Urothelium cell line (cell line): Measurements from ENCODE around the gene JPH3.

ENCODE experiments used
- DNase-seq: peaks from one replicate; pipeline ENCODE4 v3.0.0; 2011; ENCODE audit warnings: low spot score, mixed read lengths
- FAIRE-seq: peaks from 2 replicates; lab custom pipeline; 2011; peaks lifted over from hg19 to GRCh38; lab: Jason Lieb, UNC

Gene JPH3

DNA sequence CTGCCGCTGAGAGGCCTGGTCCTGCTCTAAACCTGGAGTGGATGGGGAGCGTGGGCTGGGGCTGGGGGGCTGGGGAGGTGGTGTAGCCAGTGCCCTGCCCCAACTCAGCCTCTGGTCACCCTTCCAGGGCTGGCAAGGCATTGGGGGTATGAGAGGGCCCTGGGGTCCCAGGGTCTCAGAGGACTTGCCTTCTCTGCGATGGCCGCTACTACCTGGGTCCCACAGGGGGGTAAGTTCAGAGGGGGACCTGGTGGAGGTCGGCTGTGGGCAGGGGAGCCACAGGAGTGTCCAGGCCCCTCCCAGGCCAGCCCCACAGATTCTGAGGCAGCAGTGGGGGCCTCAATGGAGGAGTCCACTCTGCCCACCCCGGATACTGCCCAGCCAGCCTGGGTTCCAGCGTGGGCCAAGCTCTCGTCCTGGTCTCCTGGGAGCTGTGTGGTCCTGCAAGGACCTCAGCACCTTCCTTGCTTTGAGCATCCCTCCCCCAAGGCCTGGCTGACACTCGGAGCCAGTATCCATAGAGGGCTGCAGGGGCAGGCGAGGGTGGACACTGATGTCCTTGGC is 20.5 kb downstream of the JPH3 start:
- DNase-seq (no peak), FAIRE-seq (no peak)

GRCh38 chr16:87625241-87625797 is 23.0 kb downstream of the JPH3 start:
- DNase-seq, result no peak
- FAIRE-seq, result no peak

GRCh38 chr16:87626401-87626800 is 24.1 kb downstream of the JPH3 start:
- no peak for FAIRE-seq
- no peak for DNase-seq

- FAIRE-seq, result no peak
- no peak for DNase-seq
These were observed 24.6 kb downstream of the JPH3 start for GRCh38 chr16:87626905-87627304.

GRCh38 chr16:87627542-87628245 is 25.4 kb downstream of the JPH3 start:
- DNase-seq, result no peak
- no peak for FAIRE-seq

DNA sequence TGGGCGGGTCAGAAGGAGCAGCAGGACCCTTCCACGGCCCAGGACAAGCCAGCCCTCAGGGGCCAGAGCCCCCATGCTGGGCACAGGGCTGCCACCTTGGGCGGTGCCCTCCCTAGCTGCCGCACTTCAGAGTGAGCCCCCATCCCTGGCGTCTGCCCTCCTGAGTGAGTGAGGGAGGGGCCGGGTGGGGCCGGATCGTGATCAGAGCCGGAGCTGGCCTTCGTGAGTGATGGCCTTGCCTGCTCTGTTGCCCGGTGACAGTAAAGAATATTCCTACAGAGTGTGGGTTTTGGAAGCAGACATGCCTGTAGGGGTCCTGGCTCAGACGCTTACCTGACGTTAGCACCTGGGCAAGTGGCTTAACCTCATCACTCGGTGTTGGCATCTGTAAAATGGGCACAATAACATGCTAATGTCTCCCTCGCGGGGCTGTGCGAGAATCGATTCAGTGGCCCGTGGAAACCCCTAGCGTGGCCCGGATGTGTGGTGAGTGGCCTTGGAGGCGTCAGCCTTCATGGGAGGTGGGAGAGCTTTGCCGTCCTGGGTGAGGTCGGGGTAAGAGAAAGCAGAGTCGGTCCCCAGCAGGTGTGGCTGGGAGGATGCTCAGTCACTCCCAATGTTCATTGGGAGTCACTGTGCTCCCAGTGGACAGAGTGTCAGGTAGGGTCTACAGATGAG is 26.1 kb downstream of the JPH3 start:
- no peak for FAIRE-seq

GRCh38 chr16:87628940-87629339 is 26.6 kb downstream of the JPH3 start:
- no peak for FAIRE-seq
- peak; percentile 29 for DNase-seq

More for the DNA sequence above, 26.1 kb downstream of the JPH3 start:
- DNase-seq, result no peak

- DNase-seq (no peak), FAIRE-seq (no peak)
These were observed 28.8 kb downstream of the JPH3 start for GRCh38 chr16:87631067-87631466.

DNA sequence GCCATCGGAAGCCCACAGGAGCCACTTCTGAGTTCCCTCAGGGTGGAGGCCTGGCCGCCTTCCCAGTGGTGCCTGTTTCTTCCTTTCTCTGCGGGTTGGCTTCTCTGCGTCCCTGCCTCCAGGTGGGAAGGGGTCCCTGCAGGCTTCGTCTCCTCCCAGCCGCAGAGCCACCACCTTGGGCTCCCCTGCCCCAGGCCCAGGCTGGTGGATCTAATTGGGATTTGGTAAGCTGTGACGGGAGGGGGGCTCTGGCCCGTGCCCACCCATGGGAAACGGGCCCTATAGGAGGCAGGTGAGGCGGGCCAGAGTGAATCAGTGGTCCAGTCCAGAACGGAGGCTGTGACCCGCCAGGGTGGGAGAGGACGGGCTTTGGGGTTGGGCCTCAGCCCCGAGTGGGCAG is 32.1 kb downstream of the JPH3 start:
- DNase-seq, result no peak
- FAIRE-seq, result no peak

GRCh38 chr16:87635541-87636049 is 33.3 kb downstream of the JPH3 start:
- peak; percentile 76 for DNase-seq
- peak; percentile 78 for FAIRE-seq

DNA sequence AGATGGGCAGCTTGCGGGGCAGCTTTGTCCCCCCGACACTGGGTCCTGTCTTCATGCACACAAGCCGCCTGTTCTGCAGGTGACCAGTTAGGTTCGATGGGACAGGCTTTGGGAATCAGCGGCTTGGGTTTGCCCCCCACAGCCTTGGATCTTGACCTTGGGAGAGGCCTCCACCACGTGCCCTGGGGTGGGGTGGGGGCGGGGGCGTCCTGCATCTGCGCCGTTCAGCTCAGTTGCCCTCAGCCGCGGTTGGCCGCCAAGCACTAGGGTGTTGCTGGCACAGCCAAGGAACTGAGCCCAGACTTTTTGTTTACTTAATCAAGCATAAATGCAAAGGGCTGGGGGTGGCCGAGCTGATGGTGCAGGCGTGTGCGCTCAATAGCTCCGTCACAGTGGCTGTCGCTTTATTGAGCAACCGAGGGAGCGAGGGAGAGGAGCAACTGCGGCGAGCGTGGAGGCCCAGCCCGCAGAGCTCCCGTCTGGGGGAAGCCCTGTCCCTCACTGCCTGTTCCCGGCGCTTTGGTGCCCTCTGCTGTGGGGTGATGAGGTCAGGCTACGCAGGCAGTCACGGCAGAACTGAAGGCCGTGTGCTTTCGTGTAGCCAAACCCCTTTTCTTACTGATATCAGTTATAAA is 33.9 kb downstream of the JPH3 start:
- DNase-seq (peak; percentile 93), FAIRE-seq (no peak)

- FAIRE-seq (no peak), DNase-seq (no peak)
These were observed 34.4 kb downstream of the JPH3 start for GRCh38 chr16:87636741-87637140.

- DNase-seq (no peak), FAIRE-seq (no peak)
These were observed 35.0 kb downstream of the JPH3 start for GRCh38 chr16:87637357-87637756.

DNA sequence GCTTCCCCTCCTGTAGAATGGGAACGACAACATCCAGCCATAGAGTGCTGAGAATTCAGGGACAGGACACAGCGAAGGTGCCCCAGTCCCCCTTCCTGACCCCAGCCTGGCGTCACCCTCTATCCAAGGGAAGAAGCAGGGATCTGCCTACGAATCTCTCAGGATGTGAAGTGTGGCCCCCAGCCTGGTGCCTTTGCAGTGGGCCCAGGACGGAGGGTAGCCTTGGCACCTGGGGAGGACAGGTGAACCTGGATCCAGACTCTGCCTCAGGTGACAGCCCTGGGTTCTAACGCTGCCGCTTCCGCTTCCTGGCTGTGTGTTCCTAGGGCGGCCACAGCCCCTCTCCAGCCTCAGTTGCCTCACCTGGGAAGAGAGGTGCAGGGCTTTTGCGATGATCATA is 36.4 kb downstream of the JPH3 start:
- FAIRE-seq, result no peak

DNA sequence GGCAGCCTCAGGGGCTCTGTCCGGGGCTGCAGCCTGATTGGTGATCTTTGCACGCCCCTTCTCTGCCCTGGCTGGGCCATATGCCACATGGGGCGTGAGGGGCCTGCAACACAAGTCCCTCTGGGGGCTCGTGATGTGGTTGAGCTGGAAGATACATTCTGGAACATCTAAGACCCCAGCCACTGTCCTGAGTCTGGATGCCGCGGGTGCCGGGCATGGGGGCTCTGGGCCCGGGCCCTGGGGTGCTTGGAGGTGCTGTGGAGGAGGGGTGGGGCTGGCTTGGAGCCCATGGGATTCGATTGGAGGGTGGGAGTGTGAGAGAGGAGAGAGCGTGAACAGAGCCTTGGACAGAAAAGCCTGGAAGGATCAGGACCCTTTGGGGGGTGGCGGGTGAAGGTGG is 39.4 kb downstream of the JPH3 start:
- DNase-seq, result no peak
- no peak for FAIRE-seq

More for the DNA sequence above, 36.4 kb downstream of the JPH3 start:
- DNase-seq, result no peak

- FAIRE-seq, result no peak
- no peak for DNase-seq
These were observed 40.2 kb downstream of the JPH3 start for GRCh38 chr16:87642491-87642890.

DNA sequence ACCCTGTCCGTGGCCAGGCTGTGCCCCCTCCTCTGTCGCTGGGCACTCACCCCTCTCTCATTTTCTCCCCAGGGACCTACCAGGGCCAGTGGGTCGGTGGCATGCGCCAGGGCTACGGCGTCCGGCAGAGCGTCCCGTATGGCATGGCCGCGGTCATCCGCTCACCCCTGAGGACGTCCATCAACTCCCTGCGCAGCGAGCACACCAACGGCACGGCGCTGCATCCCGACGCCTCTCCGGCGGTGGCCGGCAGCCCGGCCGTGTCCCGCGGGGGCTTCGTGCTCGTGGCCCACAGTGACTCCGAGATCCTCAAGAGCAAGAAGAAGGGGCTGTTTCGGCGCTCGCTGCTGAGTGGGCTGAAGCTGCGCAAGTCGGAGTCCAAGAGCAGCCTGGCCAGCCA is 41.9 kb downstream of the JPH3 start:
- no peak for FAIRE-seq
- no peak for DNase-seq

- no peak for FAIRE-seq
- DNase-seq, result no peak
These were observed 42.3 kb downstream of the JPH3 start for GRCh38 chr16:87644596-87644995.

DNA sequence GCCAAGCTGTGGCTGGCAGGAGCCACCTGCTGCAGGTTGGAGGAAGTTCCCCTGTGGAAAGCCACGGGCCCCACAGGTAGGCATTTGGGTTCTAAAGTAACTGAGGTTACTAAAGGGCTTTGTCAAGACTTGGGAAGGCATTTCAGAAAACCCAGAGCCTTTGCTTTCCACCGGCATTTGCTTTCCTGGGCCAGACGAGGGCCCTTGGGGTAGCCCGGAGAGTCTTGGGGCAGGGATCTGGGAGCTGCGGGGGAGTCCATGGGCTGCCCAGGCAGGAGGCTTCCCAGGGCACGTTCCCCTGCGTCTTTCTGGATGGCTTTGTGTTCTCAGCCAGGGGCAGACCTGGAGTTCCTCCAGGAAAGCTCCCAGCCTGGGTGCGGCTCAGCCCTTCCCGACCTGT is 43.5 kb downstream of the JPH3 start:
- DNase-seq (no peak), FAIRE-seq (no peak)

DNA sequence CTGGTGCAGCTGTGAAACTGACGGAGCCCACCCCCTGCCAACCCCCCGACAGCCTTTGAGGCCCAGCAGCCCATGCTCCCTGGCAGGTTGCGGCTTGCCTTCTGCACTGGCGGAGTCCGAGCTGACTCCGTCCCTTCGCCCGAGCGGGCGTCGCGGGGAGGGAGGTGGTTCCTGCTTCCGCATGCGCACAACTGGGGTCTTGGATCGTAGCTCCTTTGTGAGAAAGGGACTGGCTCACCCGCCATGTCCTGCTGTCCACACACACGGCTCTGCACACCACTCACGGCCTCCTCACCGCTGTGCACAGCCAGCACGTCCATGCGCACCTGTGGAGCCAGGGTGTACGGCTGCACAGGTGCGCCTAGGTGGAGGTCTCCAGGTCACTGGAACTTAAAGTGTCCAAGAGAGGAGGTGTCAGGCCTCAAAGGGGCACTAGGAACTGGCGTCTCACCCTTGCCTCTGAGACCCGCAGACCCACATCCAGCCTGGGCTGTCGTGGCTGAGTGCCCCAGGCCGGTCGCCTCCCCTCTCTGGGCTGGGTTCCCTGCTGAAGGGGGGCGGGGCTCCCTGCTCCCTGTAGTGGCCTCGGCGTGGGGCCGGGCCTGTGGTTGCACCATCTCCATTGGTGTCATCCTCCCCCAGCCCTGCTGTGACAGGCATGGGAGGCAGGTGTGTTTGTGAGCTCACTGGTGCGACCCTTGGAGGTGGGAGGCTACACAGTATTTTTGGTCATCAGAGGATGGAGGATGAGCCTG is 45.3 kb downstream of the JPH3 start:
- DNase-seq (no peak), FAIRE-seq (no peak)

DNA sequence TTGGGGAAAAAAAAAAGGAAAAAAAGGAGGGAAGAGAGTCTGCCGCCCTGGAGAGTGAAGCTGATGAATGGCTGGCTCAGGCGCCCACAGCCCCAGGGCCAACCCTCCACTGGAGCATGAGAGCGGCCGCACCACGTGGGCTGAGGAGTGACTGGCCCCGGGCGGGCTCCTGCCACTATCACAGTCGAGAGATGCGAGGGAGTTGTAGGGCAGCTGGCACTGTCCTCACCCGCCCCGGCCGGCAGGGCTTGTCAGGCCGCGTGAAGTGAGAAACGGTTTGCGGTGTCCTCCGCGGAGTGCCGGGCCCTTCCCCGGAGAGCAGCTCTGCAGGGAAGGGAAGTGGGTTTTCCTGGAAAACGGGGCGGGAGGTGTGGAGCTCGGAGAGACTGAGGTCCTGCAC is 45.9 kb downstream of the JPH3 start:
- DNase-seq (no peak), FAIRE-seq (no peak)
